Measurements from ENCODE around the gene FOXN3.
A peak's percentile ranks its signal among the peaks of the same experiment; 100 is the strongest.

The FOXN3 gene

DNA sequence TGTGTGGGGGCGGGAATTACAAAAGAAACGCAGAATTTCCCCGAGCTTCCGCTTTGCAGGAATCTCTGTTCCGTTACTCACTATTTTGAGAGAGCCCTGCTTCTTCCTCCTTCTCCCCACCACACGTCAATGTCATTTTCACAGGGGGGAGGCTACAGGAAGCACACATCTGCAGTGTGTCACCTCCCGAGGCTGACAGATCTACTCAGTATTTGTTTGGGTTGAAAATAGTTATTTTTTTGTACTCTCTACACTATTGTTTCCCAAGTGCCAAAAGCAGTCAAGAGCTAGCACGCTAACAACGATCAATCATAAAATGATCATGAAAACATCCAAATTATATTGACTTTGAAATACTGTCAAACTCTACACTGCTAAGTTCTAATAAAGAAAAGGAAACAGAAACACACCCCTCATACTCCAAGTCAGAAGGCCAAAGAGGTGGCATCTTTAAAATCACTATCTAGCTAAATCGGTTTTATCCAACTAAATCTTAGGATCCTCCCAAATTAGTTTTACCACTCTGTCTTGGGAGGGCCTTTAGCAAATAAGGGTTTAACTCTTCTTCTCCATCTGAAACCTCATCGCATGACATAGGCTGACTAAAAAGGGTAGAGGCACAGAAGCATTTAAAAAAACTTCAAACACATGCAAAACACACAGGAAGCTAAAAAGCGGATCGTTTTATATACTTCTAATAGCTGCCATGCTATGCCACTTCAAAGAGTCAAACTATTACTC lies 51.8 kb downstream of the FOXN3 start:
- Histone ChIP-seq H3K4ac (ENCODE audit: low read depth, low read length) (peak overlapping the region; percentile 64), H3K79me1 (ENCODE audit: low read length) (peaks cover 2% of the 10 kb centered on the region), H3K9ac (ENCODE audit: low read length) (no peak overlapping the region), H3K4me3 (ENCODE audit: low read depth, low read length) (no peak overlapping the region), H3K14ac (ENCODE audit: low read length) (no peak overlapping the region), H2AFZ (ENCODE audit: insufficient read depth, low read length, poor library complexity) (no peak overlapping the region), H4K8ac (ENCODE audit: low read depth, low read length) (no peak overlapping the region), H3K9me3 (ENCODE audit: insufficient read depth, low read depth, low read length) (no peaks in the 10 kb centered on the region), H3K18ac (ENCODE audit: low read length) (no peak overlapping the region), H4K12ac (ENCODE audit: low read depth, low read length) (no peak overlapping the region), H3K36me3 (ENCODE audit: control insufficient read depth in 1 of 2, insufficient read depth in 2 of 2, low read length in 2 of 2) (no peaks in the 10 kb centered on the region), H2BK120ac (ENCODE audit: insufficient read depth, low read length, poor library complexity) (no peak overlapping the region), H3K23ac (ENCODE audit: low read length) (no peak overlapping the region), H2AK5ac (ENCODE audit: low read length) (no peak overlapping the region), H3K4me2 (ENCODE audit: low read length) (no peak overlapping the region), H2BK5ac (ENCODE audit: low read depth, low read length, poor library complexity) (no peak overlapping the region), H3K27me3 (ENCODE audit: insufficient read depth, low read length) (no peaks in the 10 kb centered on the region), H3K79me2 (ENCODE audit: control insufficient read depth, insufficient read depth, low read length, poor library complexity) (peaks cover 3% of the 10 kb centered on the region), H2BK12ac (ENCODE audit: low read length) (no peak overlapping the region), H3K4me1 (ENCODE audit: control insufficient read depth in 1 of 2, insufficient read depth in 2 of 2, low read length in 2 of 2) (peaks cover 2 to 10% of the 10 kb centered on the region in 2 experiments), H4K91ac (ENCODE audit: low read depth, low read length) (no peak overlapping the region), H3K27ac (ENCODE audit: low read depth, low read length) (no peak overlapping the region)
- no CpG with 5 or more reads among the region's 13 CpGs for WGBS (ENCODE audit: extremely low coverage, insufficient coverage, insufficient read length)
- peak; percentile 30 to 39 for DNase-seq

DNA sequence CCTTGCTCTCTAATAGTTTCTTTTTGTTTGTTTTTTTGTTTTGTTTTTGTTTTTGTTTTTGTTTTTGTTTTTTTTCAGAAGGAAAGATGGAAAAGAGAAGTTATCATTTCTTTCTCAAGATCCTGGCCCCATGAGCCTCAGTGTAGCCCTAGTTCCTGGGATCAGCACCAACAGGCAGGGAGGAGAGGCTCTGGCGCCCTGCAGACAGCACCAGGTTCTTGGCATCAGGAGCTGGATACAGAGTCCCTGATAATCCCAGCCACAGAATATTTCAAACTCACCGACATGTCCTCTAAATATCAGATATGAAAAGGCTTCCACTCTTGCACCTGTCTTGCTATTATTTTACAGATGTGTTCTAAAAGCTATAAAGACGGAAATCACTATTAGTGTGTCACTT lies 52.7 kb downstream of the FOXN3 start:
- Histone ChIP-seq H3K14ac (ENCODE audit: low read length) (no peak overlapping the region), H4K91ac (ENCODE audit: low read depth, low read length) (no peak overlapping the region), H3K27ac (ENCODE audit: low read depth, low read length) (no peak overlapping the region), H2BK12ac (ENCODE audit: low read length) (no peak overlapping the region), H3K79me1 (ENCODE audit: low read length) (peaks cover 2% of the 10 kb centered on the region), H2BK5ac (ENCODE audit: low read depth, low read length, poor library complexity) (no peak overlapping the region), H4K8ac (ENCODE audit: low read depth, low read length) (no peak overlapping the region), H3K9me3 (ENCODE audit: insufficient read depth, low read depth, low read length) (no peaks in the 10 kb centered on the region), H2AFZ (ENCODE audit: insufficient read depth, low read length, poor library complexity) (no peak overlapping the region), H2BK120ac (ENCODE audit: insufficient read depth, low read length, poor library complexity) (no peak overlapping the region), H3K79me2 (ENCODE audit: control insufficient read depth, insufficient read depth, low read length, poor library complexity) (peaks cover 3% of the 10 kb centered on the region), H3K9ac (ENCODE audit: low read length) (no peak overlapping the region), H4K12ac (ENCODE audit: low read depth, low read length) (no peak overlapping the region), H3K36me3 (ENCODE audit: control insufficient read depth in 1 of 2, insufficient read depth in 2 of 2, low read length in 2 of 2) (no peaks in the 10 kb centered on the region), H2AK5ac (ENCODE audit: low read length) (no peak overlapping the region), H3K4ac (ENCODE audit: low read depth, low read length) (no peak overlapping the region), H3K23ac (ENCODE audit: low read length) (no peak overlapping the region), H3K4me1 (ENCODE audit: control insufficient read depth in 1 of 2, insufficient read depth in 2 of 2, low read length in 2 of 2) (peaks cover 2 to 8% of the 10 kb centered on the region in 2 experiments), H3K4me2 (ENCODE audit: low read length) (no peak overlapping the region), H3K4me3 (ENCODE audit: low read depth, low read length) (no peak overlapping the region), H3K18ac (ENCODE audit: low read length) (no peak overlapping the region), H3K27me3 (ENCODE audit: insufficient read depth, low read length) (no peaks in the 10 kb centered on the region)
- DNase-seq: no peak
- WGBS (ENCODE audit: extremely low coverage, insufficient coverage, insufficient read length): no CpG with 5 or more reads among the region's 3 CpGs

DNA sequence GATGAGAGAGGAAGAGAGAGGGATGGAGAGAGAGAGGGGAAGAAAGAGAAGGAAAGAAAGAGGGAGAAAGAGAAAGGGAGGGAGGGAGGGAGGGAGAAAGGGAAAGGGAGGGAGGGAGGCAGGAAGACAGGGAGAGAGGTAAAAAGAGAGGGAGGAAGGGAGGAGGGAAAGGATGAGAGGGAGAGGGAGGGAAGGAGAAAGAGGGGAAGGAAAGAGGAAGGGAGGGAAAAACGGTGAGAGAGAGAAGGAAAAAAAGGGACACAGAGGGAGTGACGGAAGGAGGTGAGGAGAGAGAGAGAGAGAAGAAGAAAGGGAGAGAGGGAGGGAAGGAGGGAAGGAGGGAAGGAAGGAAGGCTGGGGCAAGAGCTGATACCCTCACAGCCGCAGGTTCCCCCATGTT lies 56.8 kb downstream of the FOXN3 start:
- H2BK120ac ChIP-seq (ENCODE audit: insufficient read depth, low read length, poor library complexity): no peak overlapping the region
- no peak overlapping the region for H4K12ac ChIP-seq (ENCODE audit: low read depth, low read length)
- no peak overlapping the region for H2BK5ac ChIP-seq (ENCODE audit: low read depth, low read length, poor library complexity)
- H3K14ac ChIP-seq (ENCODE audit: low read length): no peak overlapping the region
- no peaks in the 10 kb centered on the region for H3K79me1 ChIP-seq (ENCODE audit: low read length)
- H3K4me1 ChIP-seq (ENCODE audit: control insufficient read depth in 1 of 2, insufficient read depth in 2 of 2, low read length in 2 of 2): peaks cover 0 to 2% of the 10 kb centered on the region in 2 experiments
- no peak overlapping the region for H3K4ac ChIP-seq (ENCODE audit: low read depth, low read length)
- H2AFZ ChIP-seq (ENCODE audit: insufficient read depth, low read length, poor library complexity): no peak overlapping the region
- no peaks in the 10 kb centered on the region for H3K79me2 ChIP-seq (ENCODE audit: control insufficient read depth, insufficient read depth, low read length, poor library complexity)
- H3K27ac ChIP-seq (ENCODE audit: low read depth, low read length): no peak overlapping the region
- H3K4me2 ChIP-seq (ENCODE audit: low read length): no peak overlapping the region
- DNase-seq: no peak
- no peaks in the 10 kb centered on the region for H3K9me3 ChIP-seq (ENCODE audit: insufficient read depth, low read depth, low read length)
- no peak overlapping the region for H4K91ac ChIP-seq (ENCODE audit: low read depth, low read length)
- H3K9ac ChIP-seq (ENCODE audit: low read length): no peak overlapping the region
- no peak overlapping the region for H3K4me3 ChIP-seq (ENCODE audit: low read depth, low read length)
- no peaks in the 10 kb centered on the region for H3K36me3 ChIP-seq (ENCODE audit: control insufficient read depth in 1 of 2, insufficient read depth in 2 of 2, low read length in 2 of 2)
- no peaks in the 10 kb centered on the region for H3K27me3 ChIP-seq (ENCODE audit: insufficient read depth, low read length)
- H4K8ac ChIP-seq (ENCODE audit: low read depth, low read length): no peak overlapping the region
- no peak overlapping the region for H3K18ac ChIP-seq (ENCODE audit: low read length)
- no peak overlapping the region for H2BK12ac ChIP-seq (ENCODE audit: low read length)
- H2AK5ac ChIP-seq (ENCODE audit: low read length): no peak overlapping the region
- H3K23ac ChIP-seq (ENCODE audit: low read length): no peak overlapping the region
- WGBS (ENCODE audit: extremely low coverage, insufficient coverage, insufficient read length): 99% methylated on average over 2 of the region's 3 CpGs

DNA sequence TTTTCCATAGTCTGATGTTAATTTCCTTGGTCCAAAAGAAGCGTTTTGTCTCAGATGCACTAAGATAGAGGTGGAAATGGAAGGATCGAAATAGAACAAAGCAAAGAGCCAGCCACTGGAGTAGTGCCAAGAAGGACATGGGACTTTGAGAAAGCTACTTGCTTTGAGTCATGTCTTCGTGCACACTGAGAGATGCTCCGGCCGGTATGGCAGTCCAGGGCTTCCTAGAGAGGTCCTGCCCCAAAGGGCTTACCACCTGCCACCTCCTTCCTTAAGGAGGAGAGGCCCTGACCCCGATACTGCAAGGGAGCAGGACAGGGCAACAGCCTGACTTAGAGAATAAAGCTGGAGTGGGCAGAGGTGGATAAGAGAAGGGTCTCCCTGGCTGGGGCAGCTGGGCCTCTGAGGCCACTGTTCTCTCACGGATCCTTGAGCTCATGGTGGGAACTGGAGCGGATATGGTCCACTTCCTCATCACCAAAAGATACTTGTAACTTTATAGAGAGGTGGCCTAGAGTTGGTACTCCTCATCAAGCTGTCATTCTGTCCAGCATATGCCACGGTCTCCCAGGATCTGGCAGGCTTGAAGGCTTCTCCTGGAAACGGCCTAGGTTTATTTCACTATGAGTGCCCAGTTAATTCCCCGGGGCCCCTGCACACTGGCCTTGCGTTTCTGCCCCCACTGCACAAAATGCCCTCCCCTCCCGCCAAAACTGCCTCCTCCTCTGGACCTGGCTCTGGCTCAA lies 57.4 kb downstream of the FOXN3 start:
- Histone ChIP-seq H3K79me2 (ENCODE audit: control insufficient read depth, insufficient read depth, low read length, poor library complexity) (no peaks in the 10 kb centered on the region), H3K27me3 (ENCODE audit: insufficient read depth, low read length) (no peaks in the 10 kb centered on the region), H3K4ac (ENCODE audit: low read depth, low read length) (no peak overlapping the region), H2BK12ac (ENCODE audit: low read length) (no peak overlapping the region), H3K36me3 (ENCODE audit: control insufficient read depth in 1 of 2, insufficient read depth in 2 of 2, low read length in 2 of 2) (no peaks in the 10 kb centered on the region), H4K12ac (ENCODE audit: low read depth, low read length) (no peak overlapping the region), H3K4me3 (ENCODE audit: low read depth, low read length) (no peak overlapping the region), H4K8ac (ENCODE audit: low read depth, low read length) (no peak overlapping the region), H2AFZ (ENCODE audit: insufficient read depth, low read length, poor library complexity) (no peak overlapping the region), H3K4me2 (ENCODE audit: low read length) (no peak overlapping the region), H3K18ac (ENCODE audit: low read length) (no peak overlapping the region), H3K27ac (ENCODE audit: low read depth, low read length) (no peak overlapping the region), H3K4me1 (ENCODE audit: control insufficient read depth in 1 of 2, insufficient read depth in 2 of 2, low read length in 2 of 2) (no peaks in the 10 kb centered on the region), H3K79me1 (ENCODE audit: low read length) (no peaks in the 10 kb centered on the region), H3K9me3 (ENCODE audit: insufficient read depth, low read depth, low read length) (no peaks in the 10 kb centered on the region), H2BK5ac (ENCODE audit: low read depth, low read length, poor library complexity) (no peak overlapping the region), H4K91ac (ENCODE audit: low read depth, low read length) (no peak overlapping the region), H3K23ac (ENCODE audit: low read length) (no peak overlapping the region), H2BK120ac (ENCODE audit: insufficient read depth, low read length, poor library complexity) (no peak overlapping the region), H3K14ac (ENCODE audit: low read length) (no peak overlapping the region), H2AK5ac (ENCODE audit: low read length) (no peak overlapping the region), H3K9ac (ENCODE audit: low read length) (no peak overlapping the region)
- DNase-seq: no peak
- WGBS (ENCODE audit: extremely low coverage, insufficient coverage, insufficient read length): no CpG with 5 or more reads among the region's 13 CpGs
